Neuron (in vitro differentiated cells): ENCODE data around the gene NLK.
"Not testable (repeated sequence)": the region's sequence is repeated elsewhere in the genome, so short reads cannot be mapped to it uniquely, and the experiment has no call there.

ENCODE experiments used
- H2AFZ ChIP-seq: one replicate; pipeline ENCODE4 v1.6.1; 2013; ENCODE audit warnings: low read depth, mild to moderate bottlenecking, inconsistent platforms, low read length, moderate library complexity
- H3K27me3 ChIP-seq: one replicate; pipeline ENCODE4 v1.6.1; 2013; ENCODE audit warnings: low read length; ENCODE audit not compliant: insufficient read depth
- H3K36me3 ChIP-seq: one replicate; pipeline ENCODE4 v1.6.1; 2013; ENCODE audit warnings: low read length; ENCODE audit not compliant: insufficient read depth
- H3K4me1 ChIP-seq: one replicate; pipeline ENCODE4 v1.6.1; 2013; ENCODE audit warnings: low read length; ENCODE audit not compliant: insufficient read depth
- H3K4me3 ChIP-seq: 2 replicates; pipeline ENCODE4 v1.5.1; 2013; ENCODE audit warnings: mild to moderate bottlenecking, low read length, moderate library complexity
- H3K9me3 ChIP-seq: one replicate; pipeline ENCODE4 v1.6.1; 2013; ENCODE audit warnings: low read length

Gene NLK

GRCh38 chr17:28242791-28243190, 200.3 kb downstream of the NLK start:
- no peak overlapping the region for H2AFZ ChIP-seq
- no peaks in the 10 kb centered on the region for H3K9me3 ChIP-seq
- H3K36me3 ChIP-seq = no peaks in the 10 kb centered on the region
- no peak overlapping the region for H3K4me3 ChIP-seq
- no peaks in the 10 kb centered on the region for H3K4me1 ChIP-seq
- peaks cover 17% of the 10 kb centered on the region for H3K27me3 ChIP-seq

- not testable (repeated sequence) for H2AFZ ChIP-seq, H3K4me1 ChIP-seq, H3K9me3 ChIP-seq, H3K4me3 ChIP-seq, H3K36me3 ChIP-seq
- peaks cover 17% of the 10 kb centered on the region for H3K27me3 ChIP-seq
Measured at GRCh38 chr17:28243268-28243667, 200.8 kb downstream of the NLK start.

GRCh38 chr17:28244446-28244845, 202.0 kb downstream of the NLK start:
- Histone ChIP-seq H3K27me3 (peaks cover 17% of the 10 kb centered on the region), H2AFZ (no peak overlapping the region), H3K4me1 (no peaks in the 10 kb centered on the region), H3K36me3 (no peaks in the 10 kb centered on the region), H3K4me3 (no peak overlapping the region), H3K9me3 (no peaks in the 10 kb centered on the region)
